T-helper 1 cell treated with Interleukin-12 subunit alpha and Interleukin-12 subunit beta and Interleukin-4 antibody, amounts not matched to agents 30 μg/mL and 1 μg/mL, for 36 hours (primary cell): Measurements from ENCODE around the gene SNAPC3.
"Not testable (repeated sequence)": the region's sequence is repeated elsewhere in the genome, so short reads cannot be mapped to it uniquely, and the experiment has no call there.

ENCODE experiments used
- H3K27ac Mint-ChIP-seq: one replicate; pipeline ENCODE4 v1.8.0; 2021; ENCODE audit warnings: mild to moderate bottlenecking, mixed read lengths
- H3K27me3 Mint-ChIP-seq: one replicate; pipeline ENCODE4 v1.8.0; 2021; ENCODE audit warnings: low read depth, mixed read lengths
- H3K36me3 Mint-ChIP-seq: one replicate; pipeline ENCODE4 v1.8.0; 2021; ENCODE audit warnings: low read depth, mixed read lengths
- H3K4me1 Mint-ChIP-seq: one replicate; pipeline ENCODE4 v1.8.0; 2021; ENCODE audit warnings: low read depth, mixed read lengths
- H3K4me3 Mint-ChIP-seq: one replicate; pipeline ENCODE4 v1.8.0; 2021; ENCODE audit warnings: mild to moderate bottlenecking, moderate library complexity, mixed read lengths
- H3K9me3 Mint-ChIP-seq: one replicate; pipeline ENCODE4 v1.8.0; 2021; ENCODE audit warnings: mixed read lengths

SNAPC3 gene

DNA sequence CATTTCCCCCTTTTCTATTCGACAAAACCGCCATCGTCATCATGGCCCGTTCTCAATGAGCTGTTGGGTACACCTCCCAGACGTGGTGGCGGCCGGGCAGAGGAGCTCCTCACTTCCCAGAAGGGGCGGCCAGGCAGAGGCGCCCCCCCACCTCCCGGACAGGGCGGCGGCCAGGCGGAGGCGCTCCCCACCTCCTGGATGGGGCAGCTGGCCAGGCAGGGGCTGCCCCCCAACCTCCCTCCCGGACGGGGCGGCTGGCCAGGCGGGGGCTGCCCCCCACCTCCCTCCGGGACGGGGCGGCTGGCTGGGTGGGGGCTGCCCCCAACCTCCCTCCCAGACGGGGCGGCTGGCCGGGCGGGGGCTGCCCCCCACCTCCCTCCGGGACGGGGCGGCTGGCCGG is 19.2 kb downstream of the SNAPC3 start:
- not testable (repeated sequence) for H3K4me3 Mint-ChIP-seq, H3K27ac Mint-ChIP-seq, H3K27me3 Mint-ChIP-seq, H3K9me3 Mint-ChIP-seq
- Mint-ChIP-seq H3K36me3 (peaks cover 63% of the 10 kb centered on the region), H3K4me1 (peaks cover 17% of the 10 kb centered on the region)

DNA sequence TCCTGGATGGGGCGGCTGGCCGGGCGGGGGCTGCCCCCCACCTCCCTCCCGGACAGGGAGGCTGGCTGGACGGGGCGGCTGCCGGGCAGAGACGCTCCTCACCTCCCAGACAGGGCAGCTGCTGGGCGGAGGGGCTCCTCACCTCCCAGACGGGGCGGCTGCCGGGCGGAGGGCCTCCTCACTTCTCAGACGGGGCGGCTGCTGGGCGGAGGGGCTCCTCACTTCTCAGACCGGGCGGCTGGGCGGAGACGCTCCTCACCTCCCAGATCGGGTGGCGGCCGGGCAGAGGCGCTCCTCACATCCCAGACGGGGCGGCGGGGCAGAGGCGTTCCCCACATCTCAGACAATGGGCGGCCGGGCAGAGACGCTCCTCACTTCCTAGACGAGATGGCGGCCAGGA is 19.6 kb downstream of the SNAPC3 start:
- Mint-ChIP-seq H3K36me3 (peaks cover 63% of the 10 kb centered on the region), H3K4me1 (peaks cover 17% of the 10 kb centered on the region)
- not testable (repeated sequence) for H3K4me3 Mint-ChIP-seq, H3K27me3 Mint-ChIP-seq, H3K27ac Mint-ChIP-seq, H3K9me3 Mint-ChIP-seq

DNA sequence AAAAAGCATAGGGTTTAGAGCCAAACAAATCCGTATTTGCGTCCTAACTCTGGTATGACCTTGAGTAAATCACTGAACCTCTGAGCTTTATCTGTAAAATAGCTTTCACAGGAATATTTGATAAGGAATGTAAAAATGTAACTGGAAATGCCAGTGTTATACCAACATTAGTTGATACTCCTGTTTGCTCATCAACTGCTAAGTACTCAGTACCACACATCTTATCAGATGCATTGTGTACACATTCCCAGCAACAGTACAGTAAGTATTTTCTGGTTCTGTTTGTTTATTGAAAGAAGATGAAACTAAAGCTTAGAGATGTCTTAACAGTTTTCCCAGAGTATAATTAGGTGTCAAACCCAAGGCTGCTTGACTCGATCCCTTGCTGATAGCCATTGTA is 21.5 kb downstream of the SNAPC3 start:
- H3K4me1 Mint-ChIP-seq = peaks cover 7% of the 10 kb centered on the region
- no peaks in the 10 kb centered on the region for H3K27me3 Mint-ChIP-seq
- no peak overlapping the region for H3K27ac Mint-ChIP-seq
- H3K36me3 Mint-ChIP-seq = peaks cover 58% of the 10 kb centered on the region
- peaks cover 4% of the 10 kb centered on the region for H3K9me3 Mint-ChIP-seq
- H3K4me3 Mint-ChIP-seq = no peak overlapping the region

DNA sequence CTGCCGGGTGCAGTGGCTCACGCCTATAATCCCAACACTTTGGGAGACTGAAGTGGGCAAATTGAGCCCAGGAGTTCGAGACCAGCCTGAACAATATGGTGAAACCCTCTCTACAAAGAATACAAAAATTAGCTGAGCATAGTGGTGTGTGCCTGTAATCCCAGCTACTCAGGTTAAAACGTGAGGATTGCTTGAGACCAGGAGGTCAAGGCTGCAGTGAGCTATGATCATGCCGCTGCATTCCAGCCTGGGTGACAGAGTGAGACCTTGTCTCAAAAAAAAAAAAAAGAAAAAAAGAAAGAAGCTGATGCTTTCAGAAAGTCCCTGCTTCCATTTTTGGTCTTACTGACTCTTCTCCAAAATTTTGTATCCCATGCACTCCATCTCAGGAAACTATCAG is 31.3 kb downstream of the SNAPC3 start:
- Mint-ChIP-seq H3K27me3 (no peaks in the 10 kb centered on the region), H3K9me3 (no peaks in the 10 kb centered on the region), H3K4me1 (peaks cover 3% of the 10 kb centered on the region), H3K36me3 (peaks cover 33% of the 10 kb centered on the region), H3K27ac (no peak overlapping the region), H3K4me3 (no peak overlapping the region)

DNA sequence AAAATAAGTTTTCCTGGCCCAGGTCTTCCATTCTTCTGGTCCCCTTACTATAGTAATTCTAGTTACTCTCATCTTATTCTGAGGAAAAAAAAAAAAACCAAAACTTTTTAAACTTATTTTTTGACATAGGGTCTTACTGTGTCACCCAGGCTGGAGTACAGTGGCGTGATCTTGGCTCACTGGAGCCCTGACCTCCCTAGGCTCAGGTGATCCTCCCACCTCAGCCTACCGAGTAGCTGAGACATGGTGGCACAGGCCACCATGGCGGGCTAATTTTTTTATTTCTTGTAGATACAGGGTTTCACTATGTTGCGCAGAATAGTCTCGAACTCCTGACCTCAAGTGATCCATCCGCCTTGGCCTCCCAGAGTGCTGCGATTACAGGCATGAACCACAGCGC is 38.4 kb downstream of the SNAPC3 start:
- Mint-ChIP-seq H3K36me3 (peaks cover 28% of the 10 kb centered on the region), H3K27me3 (no peaks in the 10 kb centered on the region), H3K4me3 (no peak overlapping the region), H3K9me3 (no peaks in the 10 kb centered on the region), H3K27ac (no peak overlapping the region), H3K4me1 (no peaks in the 10 kb centered on the region)

DNA sequence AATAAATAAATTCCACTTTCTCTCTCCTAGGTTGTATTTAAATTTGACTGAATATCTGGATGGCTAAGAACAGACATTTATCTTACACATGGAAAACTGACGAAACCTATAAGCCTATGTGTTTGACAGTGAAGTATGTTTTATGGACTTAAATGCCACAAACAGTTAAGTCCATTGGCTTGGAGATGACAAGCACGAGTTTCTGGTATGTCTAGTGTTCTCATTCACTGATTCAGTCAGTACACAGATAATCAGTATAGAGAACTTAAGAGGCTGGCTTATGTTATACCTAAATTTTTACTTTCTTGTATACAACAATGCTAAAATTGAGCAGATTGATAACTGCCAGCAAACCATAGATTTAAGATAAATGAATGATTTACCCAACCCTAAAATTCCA is 38.9 kb downstream of the SNAPC3 start:
- no peak overlapping the region for H3K4me3 Mint-ChIP-seq
- H3K36me3 Mint-ChIP-seq = peaks cover 24% of the 10 kb centered on the region
- H3K27ac Mint-ChIP-seq = no peak overlapping the region
- H3K4me1 Mint-ChIP-seq = no peaks in the 10 kb centered on the region
- H3K9me3 Mint-ChIP-seq = no peaks in the 10 kb centered on the region
- no peaks in the 10 kb centered on the region for H3K27me3 Mint-ChIP-seq

DNA sequence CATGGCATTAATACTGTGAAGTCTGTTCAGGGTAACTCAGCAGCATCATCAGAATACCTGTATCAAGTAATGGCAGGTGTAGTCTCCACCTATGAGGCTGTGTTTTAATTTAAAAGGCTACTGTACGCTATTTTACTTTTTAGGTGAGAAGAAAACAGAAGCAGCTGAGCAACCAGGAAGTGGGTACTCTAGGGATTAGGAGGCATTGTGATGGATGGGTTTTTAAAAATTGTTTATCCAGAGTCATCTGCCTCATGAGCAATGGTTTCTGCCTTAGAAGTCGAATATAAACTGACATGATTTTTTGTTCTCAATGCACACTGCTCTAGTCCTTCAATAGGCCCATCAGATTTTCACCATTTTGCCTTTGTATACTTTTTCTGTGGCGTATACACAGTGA is 45.5 kb downstream of the SNAPC3 start:
- H3K27me3 Mint-ChIP-seq = no peaks in the 10 kb centered on the region
- peaks cover 6% of the 10 kb centered on the region for H3K4me1 Mint-ChIP-seq
- H3K27ac Mint-ChIP-seq = no peak overlapping the region

DNA sequence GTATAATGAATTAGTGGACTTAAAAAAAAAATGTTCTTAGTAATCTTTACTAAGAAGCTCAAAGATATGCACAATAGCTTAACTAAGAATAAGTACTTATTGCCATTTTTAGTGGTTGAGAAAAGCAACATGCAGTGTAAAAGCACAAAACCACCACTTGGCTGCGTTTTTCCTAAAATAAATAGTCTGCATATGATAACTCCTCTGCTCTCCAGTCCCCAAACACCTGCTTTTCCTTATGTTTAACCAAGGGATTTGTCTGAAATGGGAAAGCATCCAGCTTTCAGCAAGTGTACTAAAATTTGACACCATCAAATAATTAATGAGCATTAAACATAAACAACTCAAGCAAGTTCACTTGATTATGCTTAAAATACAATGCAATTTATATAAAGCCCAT is 46.7 kb downstream of the SNAPC3 start:
- Mint-ChIP-seq H3K4me3 (no peak overlapping the region), H3K9me3 (no peaks in the 10 kb centered on the region), H3K27me3 (no peaks in the 10 kb centered on the region), H3K4me1 (peaks cover 8% of the 10 kb centered on the region), H3K27ac (no peak overlapping the region), H3K36me3 (peaks cover 40% of the 10 kb centered on the region)

More for the DNA sequence above, 45.5 kb downstream of the SNAPC3 start:
- no peaks in the 10 kb centered on the region for H3K9me3 Mint-ChIP-seq
- peaks cover 34% of the 10 kb centered on the region for H3K36me3 Mint-ChIP-seq
- H3K4me3 Mint-ChIP-seq = no peak overlapping the region

DNA sequence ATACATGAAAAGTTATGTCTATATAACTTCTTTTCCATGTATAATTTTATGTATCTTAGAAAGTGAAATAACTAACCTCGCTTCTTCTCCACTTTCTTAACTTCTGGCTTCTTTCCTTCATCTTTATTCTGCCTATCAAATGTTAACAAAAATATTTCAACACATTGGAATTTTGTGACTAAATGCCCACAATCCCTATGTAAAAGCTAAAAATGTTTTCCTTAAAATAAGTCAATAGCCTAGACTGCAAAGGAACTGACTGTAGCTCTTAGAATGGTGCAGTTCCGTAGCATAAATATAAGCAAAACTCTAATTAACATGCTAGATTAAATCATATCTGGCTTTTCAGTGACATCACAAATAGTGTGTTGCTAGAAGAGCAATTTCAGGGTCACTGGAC is 47.2 kb downstream of the SNAPC3 start:
- Mint-ChIP-seq H3K36me3 (peaks cover 40% of the 10 kb centered on the region), H3K4me3 (no peak overlapping the region), H3K27me3 (no peaks in the 10 kb centered on the region), H3K27ac (no peak overlapping the region), H3K9me3 (no peaks in the 10 kb centered on the region), H3K4me1 (peaks cover 8% of the 10 kb centered on the region)

DNA sequence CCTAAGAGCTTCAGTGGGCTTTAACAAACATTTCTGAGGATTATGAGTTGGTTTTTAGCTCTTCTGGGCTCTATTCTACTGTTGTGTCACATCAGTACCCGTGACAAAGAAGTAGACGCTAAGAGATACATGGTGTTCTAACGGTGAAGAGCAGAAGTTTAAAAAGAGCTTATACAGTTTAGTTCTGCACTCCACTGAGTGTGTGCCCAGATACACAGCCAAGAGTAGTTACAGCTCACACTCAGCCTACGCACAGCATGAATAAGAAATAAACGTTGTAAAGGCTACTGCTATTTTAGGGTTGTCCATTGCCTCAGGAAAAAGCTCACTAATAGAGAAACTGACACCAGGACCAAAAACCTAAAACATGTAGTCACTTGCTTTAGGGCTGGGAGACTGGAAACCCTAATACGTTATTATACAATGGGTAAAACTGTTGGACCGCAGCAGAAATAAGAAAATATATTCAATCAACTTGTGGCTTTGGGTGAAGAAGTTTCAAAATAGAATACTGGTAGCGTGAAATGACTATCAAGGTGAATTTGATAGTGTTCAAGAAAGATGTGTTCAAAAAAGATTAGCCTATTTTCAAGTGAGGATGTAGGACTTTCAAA is 53.4 kb downstream of the SNAPC3 start:
- Mint-ChIP-seq H3K9me3 (no peaks in the 10 kb centered on the region), H3K36me3 (peaks cover 24% of the 10 kb centered on the region), H3K27me3 (no peaks in the 10 kb centered on the region), H3K4me3 (no peak overlapping the region), H3K4me1 (peaks cover 5% of the 10 kb centered on the region), H3K27ac (no peak overlapping the region)

DNA sequence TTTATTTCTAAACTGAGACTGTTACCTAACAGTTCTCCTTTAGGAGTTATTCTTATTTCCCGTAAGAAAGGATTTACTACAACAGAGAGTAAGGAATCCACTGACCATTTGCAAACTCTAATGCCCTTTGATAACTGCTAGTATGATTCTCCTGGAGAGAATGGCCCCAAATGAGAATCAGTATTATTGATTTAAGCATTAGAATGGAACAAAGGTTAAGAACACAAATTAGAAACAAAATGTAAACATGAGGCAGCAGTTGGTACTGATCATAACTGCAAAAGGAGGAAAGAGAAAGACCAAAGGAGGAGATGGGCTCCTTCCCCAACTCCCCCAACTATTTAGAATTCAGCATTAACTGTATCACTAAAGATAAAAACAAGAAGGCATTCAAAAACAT is 57.4 kb downstream of the SNAPC3 start:
- Mint-ChIP-seq H3K36me3 (peaks cover 24% of the 10 kb centered on the region), H3K4me1 (peaks cover 12% of the 10 kb centered on the region), H3K27ac (no peak overlapping the region), H3K4me3 (no peak overlapping the region), H3K27me3 (no peaks in the 10 kb centered on the region), H3K9me3 (no peaks in the 10 kb centered on the region)

DNA sequence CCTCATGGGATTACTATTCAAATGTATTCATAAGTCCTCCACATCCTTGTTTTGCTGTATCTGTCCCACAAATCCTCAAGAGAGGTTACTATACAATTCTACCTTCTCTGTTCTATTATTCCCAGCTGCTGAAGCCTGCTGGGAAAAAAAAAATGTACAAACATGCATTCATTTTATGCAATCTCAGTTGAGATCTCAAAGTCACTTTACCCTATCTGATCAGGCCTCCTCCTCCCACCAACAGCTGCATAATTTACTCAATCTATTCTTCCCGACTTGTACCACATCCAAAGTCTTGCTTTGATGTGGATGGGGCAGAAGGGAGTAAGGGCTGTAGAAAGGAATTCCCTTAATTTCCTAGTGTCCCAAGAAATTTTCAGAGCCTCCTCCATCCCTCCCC is 59.5 kb downstream of the SNAPC3 start:
- Mint-ChIP-seq H3K4me1 (peaks cover 19% of the 10 kb centered on the region), H3K27me3 (no peaks in the 10 kb centered on the region), H3K4me3 (no peak overlapping the region), H3K36me3 (peaks cover 31% of the 10 kb centered on the region), H3K27ac (no peak overlapping the region), H3K9me3 (no peaks in the 10 kb centered on the region)

DNA sequence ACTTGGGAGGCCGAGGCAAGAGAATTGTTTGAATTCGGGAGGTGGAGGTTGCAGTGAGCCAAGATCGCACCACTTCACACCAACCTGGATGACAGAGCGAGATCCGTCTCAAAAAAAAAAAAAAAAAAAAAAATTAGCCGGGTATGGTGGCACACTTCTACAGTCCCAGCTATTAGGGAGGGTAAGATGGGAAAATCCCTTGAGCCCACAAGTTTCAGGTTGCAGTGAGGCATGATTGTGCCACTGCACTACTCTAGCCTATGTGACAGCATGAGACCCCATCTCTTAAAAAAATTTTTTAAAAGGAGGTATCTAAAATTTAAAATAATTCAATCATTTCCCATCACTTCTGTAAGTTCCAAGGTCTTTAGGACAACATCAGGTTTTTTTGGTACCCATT is 62.1 kb downstream of the SNAPC3 start:
- H3K27ac Mint-ChIP-seq = no peak overlapping the region
- H3K9me3 Mint-ChIP-seq = no peaks in the 10 kb centered on the region
- no peaks in the 10 kb centered on the region for H3K27me3 Mint-ChIP-seq
- peaks cover 23% of the 10 kb centered on the region for H3K4me1 Mint-ChIP-seq
- H3K4me3 Mint-ChIP-seq = no peak overlapping the region
- peaks cover 25% of the 10 kb centered on the region for H3K36me3 Mint-ChIP-seq

DNA sequence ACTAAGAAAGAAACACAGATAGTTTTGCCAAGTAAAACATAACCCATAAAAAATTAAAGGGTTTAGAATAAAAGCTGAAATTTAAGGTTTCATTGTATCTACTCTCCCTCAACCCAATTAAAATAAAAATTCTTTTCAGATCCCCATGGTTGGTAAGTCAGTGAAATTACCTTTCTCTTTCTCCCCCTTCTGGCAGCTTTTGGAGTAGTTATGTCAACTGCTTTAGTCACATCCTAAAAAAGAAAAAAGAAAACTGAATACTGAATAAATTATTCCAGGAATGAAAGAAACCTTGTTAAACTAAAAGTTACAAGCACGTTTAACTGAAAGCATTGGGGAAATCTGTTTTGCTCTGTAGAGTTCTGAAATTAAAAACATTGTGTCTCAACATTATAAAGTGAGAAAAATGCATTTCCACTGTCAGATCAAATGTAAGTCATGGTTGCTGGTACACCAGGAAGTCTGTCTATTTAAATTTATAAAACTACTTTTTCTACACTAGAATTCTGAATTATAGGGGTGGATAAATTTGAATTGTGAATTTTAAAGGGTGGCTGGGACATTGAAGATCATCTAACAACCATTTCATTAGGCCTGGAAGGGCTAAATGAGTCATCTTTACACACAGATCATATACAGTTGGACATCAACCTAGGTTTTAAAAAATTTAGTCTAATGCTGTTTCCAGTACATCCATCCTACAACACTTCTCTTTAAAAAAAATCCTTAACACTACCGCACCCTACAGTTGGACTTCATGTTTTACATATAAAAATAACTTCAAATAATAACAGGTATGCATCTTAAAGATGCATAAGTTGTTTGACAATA is 63.4 kb downstream of the SNAPC3 start:
- Mint-ChIP-seq H3K4me3 (no peak overlapping the region), H3K4me1 (peaks cover 23% of the 10 kb centered on the region), H3K27me3 (no peaks in the 10 kb centered on the region), H3K9me3 (no peaks in the 10 kb centered on the region), H3K36me3 (peaks cover 29% of the 10 kb centered on the region), H3K27ac (peak overlapping the region; percentile 12)

DNA sequence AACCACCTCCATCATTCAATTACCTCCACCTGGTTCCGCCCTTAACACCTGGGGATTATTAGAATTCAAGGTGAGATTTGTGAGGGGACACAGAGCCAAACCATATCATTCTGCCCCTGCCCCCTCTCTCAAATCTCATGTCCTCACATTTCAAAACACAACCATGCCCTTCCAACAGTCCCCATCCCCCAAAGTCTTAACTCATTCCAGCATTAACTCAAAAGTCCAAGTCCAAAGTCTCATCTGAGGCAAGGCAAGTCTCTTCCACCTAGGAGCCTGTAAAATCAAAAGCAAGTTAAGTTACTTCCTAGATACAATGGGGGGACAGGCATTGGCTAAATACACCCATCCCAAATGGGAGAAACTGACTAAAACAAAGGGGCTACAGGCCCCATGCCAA is 69.3 kb downstream of the SNAPC3 start:
- H3K4me1 Mint-ChIP-seq = peaks cover 8% of the 10 kb centered on the region

More for the DNA sequence above, 69.3 kb downstream of the SNAPC3 start:
- no peak overlapping the region for H3K27ac Mint-ChIP-seq
- H3K36me3 Mint-ChIP-seq = peaks cover 41% of the 10 kb centered on the region
- no peaks in the 10 kb centered on the region for H3K27me3 Mint-ChIP-seq
- no peak overlapping the region for H3K4me3 Mint-ChIP-seq
- H3K9me3 Mint-ChIP-seq = no peaks in the 10 kb centered on the region
